ENCODE measurements around the gene SERTAD3.
"Not testable (repeated sequence)": the region's sequence is repeated elsewhere in the genome, so short reads cannot be mapped to it uniquely, and the experiment has no call there.

Gene SERTAD3

DNA sequence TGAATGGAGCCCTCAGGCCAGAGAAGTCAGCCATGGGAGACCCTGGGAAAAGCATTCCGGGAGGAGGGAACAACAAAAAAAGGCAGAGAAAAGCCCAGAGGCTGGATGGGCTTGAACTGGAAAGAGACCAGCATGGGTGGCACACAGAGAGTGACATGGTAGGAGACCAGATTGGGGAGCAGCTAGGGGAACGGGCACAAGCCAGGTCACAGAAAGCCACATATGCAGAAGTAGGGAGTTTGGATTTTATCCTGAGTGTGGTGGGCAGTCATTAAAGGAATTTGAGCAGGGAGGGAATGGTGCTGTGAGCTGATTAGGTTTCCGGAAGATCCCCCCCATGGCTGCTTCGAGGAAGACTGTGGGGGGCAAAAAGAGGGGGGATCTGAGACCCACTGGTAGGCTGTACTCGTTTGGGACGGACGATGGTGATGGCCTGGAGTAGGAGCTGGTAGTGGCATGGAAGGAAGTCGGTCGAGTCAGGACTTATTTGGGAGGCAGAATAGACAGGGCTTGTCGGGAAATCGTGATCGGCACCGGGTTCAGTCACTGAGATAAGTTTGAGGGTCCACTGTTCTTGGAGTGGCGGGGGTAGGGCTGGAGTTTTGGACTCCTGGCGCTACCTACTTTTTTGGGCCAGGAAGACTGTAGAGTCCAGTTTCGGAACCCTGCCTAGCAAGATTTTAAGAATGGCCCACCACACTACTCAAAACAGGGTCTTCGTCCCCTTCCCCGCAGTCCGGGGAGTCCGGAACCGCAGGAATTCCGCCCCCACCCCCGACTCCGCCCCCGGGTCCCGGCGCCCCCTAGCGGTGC is 19.3 kb downstream of the SERTAD3 start:
- DNase-seq = no peak

DNA sequence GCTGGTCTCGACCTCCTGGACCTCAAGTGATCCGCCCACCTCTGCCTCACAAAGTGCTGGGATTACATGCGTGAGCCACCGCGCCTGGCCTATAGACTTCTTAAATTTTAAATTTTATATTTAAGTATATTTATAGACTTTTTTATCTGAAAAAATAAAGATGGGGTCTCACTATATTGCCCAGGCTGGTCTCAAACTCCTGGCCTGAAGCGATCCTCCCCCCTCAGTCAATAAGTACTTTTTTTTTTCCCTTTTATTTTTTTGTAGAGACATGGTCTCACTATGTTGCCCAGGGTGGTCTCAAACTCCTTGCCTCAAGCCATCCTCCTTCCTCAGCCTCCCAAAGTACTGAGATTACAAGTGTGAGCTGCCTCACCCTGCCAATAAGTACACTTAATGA is 20.2 kb downstream of the SERTAD3 start:
- DNase-seq = no peak

DNA sequence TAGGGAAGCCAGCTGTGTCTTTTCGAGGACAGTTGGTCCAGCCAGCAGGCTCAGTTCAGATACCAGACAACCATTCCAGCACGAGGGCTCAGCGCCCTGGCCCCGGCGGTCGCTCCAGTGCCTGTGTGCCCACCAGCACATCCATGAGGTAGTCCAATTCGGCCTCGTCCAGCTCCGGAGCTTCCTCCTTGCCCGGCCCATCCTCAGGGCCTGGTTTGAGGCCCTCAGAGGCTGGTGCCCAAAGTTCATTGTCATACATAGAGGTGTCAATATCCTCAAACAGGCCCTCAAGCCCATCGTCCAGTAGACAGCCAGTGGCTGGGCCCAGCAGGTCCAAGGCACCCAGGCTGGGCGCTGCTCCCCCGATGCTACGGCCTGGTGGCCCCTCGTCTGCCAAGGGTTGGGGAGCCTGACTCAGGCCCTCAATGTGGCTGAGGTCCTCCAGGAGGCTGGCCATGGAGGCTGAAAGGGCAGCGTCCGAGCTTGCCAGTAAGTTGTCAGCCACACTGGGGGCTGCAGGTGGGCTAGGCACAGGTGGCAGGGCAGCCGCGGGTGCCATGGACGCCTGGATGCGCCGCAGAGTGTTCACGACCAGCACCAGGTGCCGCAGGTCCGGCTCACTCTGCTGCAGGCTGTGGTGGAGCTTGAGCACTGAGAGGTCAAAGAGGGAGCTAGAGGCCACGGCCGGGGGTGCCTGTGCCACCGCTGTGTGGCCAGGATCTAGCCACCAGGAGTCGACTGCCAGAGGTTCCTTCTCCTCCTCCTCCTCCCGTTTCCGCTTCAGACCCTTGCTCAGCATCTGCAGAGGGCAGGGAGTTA is 21.2 kb downstream of the SERTAD3 start:
- no peak for DNase-seq

DNA sequence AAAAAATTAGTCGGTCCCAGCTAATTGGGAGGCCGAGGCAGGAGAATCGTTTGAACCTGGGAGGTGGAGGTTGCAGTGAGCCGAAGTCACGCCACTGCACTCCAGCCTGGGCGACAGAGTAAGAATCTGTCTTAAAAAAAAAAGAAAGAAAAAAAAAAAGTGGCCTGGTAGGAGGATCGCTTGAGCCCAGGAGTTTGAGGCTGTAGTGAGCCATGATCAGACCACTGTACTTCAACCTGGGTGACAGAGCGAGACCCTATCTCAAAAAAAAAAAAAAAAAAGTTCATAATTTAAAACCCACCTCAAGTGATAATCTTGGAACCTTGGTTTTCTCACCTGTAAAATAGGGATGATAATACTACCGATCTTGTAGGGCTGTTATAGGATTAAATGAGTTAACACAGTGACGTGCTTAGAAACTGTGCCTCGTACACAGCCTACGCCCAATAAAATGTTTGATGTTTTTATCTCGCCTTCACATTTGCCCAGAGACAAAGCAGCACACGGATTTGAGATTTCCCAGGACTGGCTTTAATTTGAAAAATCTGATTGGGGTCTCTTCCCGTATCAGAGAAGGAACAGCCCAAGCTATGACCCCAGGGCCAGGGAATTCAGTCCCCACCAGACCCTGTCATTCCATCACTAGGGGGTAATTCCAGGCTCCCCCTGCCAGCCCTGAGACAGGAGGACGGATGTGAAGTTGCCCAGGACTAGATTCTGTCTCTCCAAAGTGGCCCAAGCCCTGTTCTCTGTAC is 22.0 kb downstream of the SERTAD3 start:
- no peak for DNase-seq

DNA sequence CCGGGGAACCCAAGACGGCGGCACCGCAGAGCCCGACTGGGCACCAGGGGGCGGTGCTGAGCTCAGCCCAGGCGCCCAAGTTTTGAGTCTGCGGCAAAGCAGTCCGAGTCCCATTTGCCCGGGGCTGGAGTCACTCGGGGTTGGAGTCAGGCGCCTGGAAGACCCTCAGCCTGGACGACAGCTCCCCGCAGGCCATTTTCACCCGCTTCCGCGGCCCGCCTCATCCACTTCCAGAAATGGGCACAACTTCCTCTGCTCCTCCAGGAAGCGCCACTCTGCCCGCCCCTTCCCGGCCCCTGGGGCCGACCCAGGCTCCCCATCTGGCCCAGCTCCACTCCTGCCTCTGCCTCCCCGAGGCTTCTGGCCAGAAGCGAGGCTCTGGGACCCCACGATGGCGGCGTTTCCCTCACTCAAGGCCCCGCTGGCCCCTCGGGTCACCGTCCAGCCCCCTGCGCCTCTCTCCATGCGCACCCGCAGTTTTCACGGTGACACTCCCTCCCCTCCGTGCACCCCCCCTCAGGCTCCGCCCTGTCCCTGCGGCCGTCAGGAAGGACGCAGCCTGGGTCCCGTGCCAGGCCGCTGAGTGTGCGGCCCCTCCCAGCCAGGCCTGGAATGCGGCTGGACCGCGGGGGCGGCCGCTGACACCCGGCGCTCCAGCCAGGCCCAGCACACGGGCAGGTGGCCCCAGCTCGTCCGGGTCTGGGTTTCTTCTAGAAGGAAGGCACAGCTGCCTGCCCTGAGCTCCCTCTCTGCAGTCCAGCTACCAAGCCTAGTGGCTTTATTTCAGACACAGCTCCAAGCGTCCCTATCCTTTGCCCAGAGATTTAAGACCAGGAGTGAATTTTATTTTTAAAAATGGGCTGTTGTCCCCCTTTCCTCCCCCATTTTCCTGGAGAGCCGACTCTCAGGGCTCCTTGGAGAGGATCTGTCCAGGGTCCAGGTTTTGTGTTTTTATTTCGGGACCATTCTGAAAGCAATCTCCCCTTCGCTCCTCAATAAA is 23.1 kb downstream of the SERTAD3 start:
- DNase-seq = peak; percentile 60

DNA sequence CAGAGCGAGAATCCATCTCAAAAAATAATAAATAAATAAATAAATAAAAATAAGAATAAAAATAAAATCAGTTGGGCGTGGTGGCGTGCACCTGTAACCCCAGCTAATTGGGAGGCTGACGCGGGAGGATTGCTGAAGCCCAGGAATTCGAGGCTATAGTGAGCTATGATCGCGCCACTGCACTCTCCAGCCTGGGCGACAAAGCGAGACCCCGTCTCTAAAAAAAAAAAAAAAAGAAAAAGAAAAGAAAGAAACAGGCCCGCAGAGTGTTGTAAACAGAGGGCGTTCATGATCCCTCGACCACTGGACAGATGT is 23.7 kb downstream of the SERTAD3 start:
- DNase-seq = no peak

DNA sequence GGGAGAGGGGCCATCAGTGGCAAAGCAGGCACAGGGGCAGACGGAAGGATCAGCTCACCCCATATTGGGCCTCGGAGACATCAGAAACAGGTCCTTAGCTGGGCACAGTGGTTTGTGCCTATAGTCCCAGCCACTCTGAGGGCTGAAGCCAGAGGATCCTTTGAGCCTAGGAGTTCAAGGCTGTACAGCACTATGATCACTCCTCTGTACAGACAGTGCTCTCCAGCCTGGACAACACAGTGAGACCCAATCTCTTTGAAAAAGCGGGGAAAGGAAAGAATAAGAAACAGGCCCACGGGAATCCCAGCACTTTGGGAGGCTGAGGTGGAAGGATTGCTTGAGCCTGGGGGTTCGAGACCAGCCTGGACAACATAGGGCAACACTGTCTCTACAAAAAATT is 24.4 kb downstream of the SERTAD3 start:
- DNase-seq = no peak

DNA sequence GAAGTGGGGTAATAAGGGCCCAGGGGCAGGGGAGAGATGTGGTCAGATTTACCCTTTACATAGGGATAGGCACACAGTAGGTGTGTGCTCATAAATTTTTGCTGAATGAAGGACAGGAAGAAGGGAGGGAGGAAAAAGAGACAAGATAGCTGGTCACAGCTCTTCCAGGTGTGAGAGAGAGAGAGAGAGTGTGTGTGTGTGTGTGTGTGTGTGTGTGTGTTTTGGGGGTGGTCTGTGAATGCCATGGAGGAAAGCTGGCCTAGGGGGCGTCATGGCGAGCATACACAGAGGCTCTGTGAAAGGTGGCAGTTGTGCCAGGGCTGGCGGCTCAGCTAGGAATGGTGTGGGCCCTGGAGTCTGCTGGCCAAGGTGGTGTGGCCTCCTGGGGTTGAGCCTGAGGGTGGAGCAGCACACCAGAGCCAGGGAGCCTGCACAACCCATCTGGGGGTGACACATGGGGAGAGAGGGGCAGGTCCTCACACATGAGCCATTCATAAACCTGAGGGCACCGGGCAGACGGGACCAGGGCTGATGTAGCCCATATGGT is 25.0 kb downstream of the SERTAD3 start:
- no peak for DNase-seq

DNA sequence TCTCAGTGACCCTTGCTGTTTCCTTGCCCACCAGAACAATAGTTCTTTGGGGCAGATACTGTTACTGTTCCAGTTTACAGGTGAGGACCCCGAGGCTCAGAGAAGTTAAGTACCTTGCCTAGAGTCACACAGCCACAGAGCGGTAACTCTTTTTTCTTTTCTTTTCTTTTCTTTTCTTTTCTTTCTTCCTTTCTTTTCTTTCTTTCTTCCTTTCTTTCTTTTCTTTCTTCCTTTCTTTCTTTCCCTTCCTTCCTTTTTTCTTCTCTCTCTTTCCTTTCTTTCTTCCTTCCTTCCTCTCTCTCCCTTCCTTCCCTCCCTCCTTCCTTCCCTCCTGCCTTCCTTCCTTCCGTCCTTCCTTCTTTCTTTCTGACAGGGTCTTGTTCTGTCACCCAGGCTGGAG is 26.1 kb downstream of the SERTAD3 start:
- no peak for DNase-seq

DNA sequence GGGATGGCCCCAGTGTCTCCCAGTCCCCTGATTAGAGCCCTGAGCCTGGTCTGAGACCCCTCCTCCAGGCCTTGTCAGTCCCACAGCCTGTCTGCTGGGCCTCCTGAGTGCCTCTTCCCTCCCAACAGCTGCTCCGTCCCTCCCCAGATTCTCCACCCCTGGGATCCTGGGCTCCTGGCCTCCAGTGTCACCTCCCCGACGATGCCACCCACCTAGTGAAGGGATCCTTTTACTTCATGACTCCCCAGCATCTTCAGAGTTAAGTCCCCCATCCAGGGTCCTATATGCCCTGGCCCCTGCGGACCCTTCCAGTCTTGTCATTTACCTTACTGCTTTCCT is 26.5 kb downstream of the SERTAD3 start:
- no peak for DNase-seq

DNA sequence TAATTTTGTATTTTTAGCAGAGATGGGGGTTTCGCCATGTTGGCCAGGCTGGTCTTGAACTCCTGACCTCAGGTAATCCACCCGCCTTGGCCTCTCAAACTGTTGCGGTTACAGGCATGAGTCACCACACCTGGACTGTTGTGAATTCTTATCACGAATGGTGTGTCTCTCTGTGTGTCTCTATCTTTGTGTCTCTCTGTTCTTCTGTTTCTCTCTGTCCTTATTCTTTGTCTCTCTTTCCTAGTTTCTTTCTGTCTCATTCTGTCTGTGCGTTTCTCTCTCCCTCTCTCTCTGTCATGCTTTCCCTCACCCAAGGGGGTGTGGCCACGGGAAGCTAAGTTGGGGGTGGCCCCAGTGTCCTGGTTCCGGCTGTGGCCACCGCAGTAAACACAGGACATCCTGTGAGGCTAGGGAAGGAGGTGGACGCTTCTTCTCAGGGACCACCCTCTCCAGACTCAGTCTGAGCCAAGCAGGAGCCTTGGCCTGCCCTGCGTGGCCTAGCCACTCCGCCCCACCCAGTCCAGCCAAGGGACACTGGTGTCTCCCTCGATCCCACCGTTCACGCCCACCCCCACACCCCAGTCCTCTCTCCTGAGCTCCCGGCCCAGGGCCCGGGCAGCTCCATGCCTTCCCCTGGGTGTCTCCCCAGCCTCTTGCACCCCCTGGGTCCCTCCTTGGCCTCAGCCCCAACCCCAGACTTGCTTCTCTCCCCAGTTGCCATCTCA is 27.1 kb downstream of the SERTAD3 start:
- no peak for DNase-seq

DNA sequence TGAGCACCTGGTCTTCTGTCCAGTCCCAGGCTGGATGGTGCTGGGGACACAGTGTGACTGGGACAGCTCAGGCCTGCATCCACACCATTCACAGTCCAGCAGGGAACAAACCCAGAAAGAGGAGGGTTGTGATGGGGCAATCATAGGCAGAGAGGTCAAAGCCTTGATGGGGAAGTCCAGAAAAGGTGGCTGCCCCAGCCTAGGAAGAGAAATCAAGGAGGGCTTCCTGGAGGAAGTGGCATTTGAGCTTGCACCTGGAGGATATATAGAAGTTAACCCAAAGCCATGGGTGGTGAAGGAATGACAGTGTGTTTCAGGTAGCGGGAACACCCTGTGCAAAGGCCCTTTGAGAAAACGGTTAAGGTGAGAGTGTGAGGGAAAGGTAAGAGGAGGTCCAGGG is 28.4 kb downstream of the SERTAD3 start:
- DNase-seq = no peak

DNA sequence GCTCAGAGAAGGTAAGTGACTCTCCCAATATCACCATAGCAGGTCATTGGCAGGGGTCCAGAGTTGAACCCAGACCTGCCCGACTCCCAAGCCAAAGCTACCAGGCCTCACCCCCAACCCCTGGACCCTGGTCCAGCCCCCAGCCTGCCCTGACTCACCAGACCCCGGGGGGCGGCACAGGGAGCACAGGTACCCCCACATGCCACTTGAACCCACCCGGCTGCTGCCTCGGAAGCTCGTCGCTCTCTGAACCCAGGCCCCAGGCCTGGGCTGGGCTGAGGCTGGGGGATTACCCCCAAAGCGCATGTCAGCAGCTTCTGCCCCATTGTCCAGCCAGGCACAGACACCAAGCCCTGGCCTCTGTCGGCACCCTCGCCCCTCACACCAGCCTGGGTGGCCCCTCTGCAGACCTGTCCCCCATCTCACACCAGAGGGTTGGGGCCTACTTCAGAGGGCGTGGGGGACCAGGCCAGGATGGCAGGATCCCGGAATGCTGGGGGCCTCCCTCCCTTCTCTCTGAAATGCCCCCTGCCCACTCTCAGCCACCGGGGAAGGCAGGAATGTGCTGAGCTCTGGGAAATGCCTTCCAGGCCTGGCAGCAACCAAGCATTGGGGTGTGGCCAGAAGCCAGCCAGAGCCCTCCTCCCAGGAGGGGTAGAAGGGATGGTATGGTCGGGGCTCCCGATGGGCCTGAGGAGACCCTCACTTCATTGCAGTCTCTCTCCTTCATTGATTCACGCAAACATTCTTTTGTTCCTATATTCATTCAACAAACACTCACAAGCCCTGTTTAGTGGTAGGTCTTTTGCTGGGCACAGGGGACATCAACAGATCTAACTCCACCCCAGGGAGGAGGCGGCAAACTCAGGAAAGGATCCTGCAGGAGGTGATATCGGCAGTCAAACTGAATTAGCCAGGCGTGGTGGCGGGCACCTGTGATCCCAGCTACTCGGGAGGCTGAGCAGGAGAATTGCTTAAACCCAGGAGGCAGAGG is 29.3 kb downstream of the SERTAD3 start:
- DNase-seq = no peak

DNA sequence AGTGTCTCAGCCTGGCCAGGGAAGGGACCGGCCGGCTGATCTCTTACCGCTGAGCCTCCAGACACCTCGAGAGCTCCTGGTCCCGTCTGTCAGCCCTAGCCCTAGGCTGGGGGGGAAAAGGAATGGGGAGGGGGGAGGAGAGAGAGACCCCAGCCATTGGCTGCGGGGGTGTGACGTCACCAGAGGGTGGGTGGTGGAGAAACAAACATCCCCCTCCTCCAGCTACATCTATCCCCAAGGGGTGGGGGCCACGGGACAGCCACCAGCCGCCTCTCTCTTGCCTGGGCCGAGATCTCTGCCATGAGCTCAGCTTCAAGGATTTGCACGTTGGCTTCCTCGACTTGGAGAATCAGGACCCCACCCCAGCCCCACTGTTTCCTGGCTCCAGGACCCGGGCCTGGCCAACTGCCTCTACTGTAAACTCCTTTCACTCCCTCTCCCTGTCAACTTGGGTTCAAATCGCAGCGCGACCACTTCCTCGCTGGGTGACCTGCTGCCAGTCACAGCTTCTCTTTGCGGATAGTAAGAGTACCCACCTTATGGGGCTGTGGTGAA is 30.8 kb downstream of the SERTAD3 start, which contains the start of gene PRX:
Gene PRX, minus strand, starts transcription at position 88 of the 555 bp plus-strand sequence. CDS start 5,446 bp downstream, outside the sequence.
- DNase-seq = no peak

DNA sequence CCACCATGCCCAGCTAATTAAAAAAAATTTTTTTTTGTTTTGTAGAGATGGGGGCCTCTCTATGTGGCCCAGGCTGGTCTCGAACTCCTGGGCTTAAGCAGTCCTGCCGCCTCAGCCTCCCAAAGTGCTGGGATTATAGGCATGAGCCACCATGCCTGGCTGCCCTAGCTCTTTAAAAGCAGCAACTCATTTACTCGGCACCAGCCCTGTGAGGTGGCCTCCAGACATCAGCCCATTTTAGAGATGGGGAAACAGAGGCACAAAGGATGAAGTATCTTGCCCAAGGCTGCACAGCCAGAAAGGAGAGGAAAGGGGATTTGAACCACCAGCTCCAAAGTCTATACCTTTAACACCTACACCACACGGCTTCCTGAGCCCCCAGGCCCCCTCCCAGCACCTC is 31.3 kb downstream of the SERTAD3 start:
- no peak for DNase-seq

DNA sequence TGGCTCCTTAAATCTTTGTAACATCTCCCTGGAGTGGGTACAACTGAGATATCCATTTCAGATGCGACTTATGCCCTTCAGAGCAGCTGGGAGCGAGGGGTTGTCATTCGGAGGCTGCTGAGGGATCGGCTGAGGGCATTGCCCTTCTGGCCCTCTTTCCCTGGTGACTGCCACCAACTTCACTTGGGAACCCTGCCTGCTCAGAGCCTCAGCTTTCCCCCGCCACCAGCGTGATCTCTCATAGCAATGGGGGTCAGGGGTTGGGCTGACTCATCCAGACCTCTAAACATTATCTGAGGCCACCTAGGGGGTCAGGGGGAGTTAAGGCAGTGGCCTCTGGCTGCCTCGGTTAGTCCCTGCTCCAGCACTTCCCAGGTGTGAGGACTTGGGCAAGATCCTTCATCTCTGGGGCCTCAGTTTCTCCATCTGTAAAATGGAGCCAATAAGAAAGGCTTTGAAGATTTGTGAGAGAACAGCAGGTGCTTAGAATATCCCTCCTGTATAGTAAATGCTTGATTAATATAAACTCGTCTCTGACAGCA is 32.1 kb downstream of the SERTAD3 start:
- no peak for DNase-seq

DNA sequence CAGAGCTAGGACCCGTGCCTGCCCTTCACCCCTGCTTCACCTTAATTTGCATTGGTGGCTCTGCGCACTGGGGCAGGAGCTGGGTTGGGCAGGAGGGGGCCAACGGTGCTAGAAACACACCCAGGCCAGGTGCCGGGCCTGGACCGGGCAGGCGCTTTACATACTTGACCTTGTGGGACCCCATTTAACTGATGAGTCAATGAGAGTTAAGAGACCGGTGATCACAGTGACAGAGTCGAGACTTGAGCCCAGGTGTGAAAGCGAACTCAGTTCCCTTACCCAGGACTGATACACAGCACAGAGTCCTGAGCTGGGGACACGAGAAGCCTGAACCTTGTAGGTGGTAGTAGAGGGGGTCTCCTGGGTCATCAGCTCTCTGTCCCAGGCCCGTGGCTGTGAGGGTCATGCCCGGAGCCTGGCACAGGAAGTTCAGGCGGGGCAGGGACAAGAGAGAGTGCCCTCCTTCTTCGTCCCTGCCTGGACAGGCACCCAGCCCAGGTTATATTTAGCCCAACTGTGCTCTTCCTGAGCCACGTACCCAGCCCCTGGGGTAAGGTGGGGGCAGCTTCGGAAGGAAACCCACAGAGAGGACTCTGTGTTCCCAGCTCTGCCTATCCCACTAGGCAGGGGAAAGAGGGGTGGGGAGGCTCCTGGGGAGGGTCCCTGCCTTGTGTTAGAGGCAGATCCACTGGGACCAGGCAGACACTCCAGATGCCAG is 32.9 kb downstream of the SERTAD3 start:
- DNase-seq = no peak

DNA sequence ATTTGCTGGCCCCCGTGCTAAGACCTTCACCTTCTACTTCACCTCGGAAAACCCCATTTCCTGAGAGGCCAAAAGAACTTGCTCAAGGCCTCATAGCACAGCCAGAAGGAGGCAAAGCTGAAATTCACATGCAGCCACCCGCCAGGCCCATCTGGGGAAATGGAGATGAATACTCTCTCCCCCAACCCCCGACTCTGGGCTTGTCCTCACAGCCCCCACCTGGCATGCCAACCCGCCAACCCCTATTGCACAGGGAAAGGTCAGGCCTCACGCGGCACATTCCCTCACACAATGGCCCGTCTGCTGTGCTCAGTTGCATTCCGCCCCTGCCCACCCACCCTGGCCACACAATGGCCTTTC is 34.1 kb downstream of the SERTAD3 start:
- no peak for DNase-seq

DNA sequence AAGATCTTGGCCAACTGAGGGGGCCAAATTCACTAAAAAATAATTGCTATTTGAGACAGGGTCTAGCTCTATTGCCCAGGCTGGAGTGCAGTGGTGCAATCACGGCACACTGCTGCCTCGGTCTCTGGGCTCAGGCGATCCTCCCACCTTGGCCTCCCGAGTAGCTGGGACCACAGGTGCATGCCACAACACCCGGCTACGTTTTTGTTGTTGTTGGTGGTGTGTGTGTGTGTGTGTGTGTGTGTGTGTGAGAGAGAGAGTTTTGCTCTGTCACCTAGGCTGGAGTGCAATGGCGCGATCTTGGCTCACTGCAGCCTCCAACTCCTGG is 35.6 kb downstream of the SERTAD3 start:
- DNase-seq = not testable (repeated sequence)
